ENCODE data around the gene APH1A.

GRCh38 chr1:150226486-150226885, 42.3 kb downstream of the APH1A start:
- TF ChIP-seq, protein P1, sequence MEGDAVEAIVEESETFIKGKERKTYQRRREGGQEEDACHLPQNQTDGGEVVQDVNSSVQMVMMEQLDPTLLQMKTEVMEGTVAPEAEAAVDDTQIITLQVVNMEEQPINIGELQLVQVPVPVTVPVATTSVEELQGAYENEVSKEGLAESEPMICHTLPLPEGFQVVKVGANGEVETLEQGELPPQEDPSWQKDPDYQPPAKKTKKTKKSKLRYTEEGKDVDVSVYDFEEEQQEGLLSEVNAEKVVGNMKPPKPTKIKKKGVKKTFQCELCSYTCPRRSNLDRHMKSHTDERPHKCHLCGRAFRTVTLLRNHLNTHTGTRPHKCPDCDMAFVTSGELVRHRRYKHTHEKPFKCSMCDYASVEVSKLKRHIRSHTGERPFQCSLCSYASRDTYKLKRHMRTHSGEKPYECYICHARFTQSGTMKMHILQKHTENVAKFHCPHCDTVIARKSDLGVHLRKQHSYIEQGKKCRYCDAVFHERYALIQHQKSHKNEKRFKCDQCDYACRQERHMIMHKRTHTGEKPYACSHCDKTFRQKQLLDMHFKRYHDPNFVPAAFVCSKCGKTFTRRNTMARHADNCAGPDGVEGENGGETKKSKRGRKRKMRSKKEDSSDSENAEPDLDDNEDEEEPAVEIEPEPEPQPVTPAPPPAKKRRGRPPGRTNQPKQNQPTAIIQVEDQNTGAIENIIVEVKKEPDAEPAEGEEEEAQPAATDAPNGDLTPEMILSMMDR (IDR thresholded peaks at IDR 0.05 in 4 of 5, conservative IDR thresholded peaks at IDR 0.05 in 1 of 5), result no peak
- no peak for TF ChIP-seq POLR2A (IDR thresholded peaks at IDR 0.05)
